ENCODE data around the gene UNK.
"Not testable (repeated sequence)": the region's sequence is repeated elsewhere in the genome, so short reads cannot be mapped to it uniquely, and the experiment has no call there.

Gene UNK

DNA sequence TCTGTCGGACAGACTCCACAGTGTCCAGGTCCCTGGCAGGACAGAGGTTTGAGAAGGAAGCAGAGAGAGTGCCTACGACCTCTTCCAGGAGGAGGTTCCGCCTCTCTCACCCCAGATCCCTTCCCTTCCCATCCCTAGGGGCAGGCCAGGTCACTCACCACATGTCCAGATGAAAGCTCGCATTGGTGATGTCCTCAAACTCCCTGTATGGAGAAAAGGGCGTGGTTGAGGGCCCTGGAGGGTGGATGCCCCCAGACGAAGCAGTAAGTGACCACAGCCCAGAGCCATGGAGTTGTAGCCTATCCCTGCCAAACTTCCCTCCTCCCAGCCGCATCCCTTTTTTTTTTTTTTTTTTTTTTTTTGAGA lies 56.2 kb downstream of the UNK start:
- no peak for DNase-seq

GRCh38 chr17:75842411-75842810 lies 57.8 kb downstream of the UNK start:
- no peak for DNase-seq

GRCh38 chr17:75842963-75843576 lies 58.5 kb downstream of the UNK start:
- no peak for DNase-seq

DNA sequence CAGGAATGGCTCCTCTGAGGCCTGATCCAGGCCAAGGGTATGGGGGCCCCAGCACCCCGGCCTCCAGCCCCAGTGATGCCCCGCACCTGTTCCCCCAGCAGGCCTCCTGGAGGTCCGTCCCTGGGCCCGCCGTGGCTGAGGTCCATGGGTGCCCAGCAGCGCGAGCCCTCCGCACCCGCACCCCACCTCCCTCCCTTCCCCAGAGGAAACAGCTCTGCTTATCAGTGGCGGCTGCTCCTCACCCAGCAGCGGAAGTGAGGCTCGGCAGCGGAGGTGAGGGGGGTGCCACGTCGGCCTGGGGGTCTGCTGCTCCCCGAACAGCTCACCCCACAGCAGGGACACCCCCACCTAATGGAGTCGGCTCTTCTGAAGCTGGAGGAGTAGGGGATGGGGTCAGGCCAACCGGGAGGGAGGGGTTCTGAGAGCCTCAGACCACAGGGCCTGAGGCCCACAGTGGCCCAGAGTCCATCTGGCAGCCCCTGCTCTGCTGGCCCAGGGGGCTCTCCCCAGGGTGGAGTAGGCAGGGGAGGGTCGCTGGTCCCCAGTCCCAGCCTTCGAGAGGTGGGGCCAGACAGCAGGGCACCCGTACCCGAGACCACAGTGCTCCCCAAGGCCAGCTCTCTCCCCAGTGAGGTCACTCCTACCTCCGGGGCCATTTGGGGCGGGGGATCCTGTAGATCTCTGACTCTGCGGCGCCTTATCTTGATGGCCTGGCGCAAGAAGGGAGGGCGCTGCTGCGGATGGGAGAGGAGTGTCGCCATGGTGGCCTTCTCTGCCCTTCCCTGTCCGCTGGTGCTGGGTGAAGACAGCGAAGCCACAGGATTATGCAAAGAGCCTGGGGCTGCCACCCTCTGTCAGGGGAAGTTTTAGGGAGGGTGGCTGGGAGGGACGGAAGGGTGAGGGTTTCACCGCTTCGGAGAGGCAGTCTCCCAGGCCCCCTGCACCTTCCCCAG lies 59.2 kb downstream of the UNK start, which contains the start of gene UNC13D:
TSS of gene UNC13D (minus strand) at position 828 of the 953 bp plus-strand sequence. CDS start at position 761, 67 bp downstream.
- no peak for DNase-seq

DNA sequence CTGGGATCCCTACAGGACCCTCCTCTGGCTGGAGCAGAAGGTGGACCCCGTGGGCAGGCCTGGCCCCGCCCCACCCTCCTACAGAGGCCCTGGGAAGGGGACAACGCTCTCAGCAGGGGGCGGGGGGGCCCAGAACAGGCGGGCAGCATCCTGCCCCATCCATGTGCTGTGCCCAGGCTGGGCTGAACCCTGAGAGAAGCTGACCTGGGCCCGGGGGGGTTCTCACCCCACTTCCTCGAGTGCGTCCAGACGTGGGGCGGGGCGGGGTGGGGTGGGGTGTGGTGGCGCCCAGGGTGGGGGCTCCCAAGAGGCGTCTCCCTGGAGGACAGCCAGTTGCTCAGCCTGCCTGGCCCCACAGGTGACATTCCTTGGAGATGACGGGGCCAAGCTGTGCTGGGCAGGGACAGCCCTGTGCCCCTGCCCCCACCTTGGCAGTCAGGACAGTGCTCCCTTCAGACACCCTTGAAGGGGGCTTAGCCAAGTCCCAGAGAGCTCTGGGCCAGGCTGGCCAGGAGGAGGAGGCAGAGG lies 60.0 kb downstream of the UNK start:
- DNase-seq = no peak

- DNase-seq = peak; percentile 44
Observed at GRCh38 chr17:75845058-75845711, 60.6 kb downstream of the UNK start.

GRCh38 chr17:75845933-75846691 lies 61.5 kb downstream of the UNK start:
- no peak for DNase-seq

DNA sequence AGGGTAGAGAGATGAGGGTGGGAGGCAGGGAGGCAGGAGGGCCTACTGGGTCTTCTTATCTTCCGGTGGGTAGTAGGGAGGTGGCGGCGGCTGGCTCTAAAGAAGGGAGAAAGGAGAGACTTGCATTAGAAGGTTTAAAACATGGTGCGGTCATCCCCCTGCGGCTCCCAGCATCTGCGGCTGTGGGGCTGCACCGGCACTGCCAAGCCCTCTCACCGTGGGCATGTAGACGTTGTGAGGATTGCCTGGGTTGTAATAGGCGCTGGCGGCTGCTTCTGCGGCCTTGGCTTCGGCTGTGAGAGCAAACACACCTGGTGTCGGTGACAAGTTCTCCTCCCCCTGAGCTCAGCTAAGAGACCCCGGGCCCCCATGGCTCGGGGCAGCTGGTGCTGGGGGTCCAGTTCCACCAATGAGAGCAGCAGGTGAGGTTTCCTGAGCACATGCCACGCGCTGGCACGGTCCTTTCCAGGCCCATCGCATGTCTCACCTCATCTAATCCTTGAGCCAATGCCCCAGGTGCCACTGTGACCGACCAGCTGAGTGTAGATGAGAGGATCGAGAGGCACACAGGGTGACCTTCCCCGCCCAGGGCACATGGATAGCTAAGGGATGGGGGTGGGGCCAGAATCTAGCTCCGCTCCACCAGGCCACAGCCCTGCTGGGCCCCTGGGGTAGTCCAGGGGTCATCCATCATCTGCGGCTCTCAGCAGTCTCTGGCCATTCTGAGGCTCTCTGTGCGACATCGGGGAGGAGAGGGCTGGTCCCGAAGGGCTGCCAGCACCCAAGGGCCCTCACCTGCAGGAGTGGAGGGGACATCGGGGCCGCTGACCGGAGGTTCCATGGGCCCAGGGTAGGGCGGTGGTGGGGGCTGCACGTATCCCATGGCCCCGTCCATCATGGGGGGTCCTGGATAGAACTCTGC lies 62.3 kb downstream of the UNK start:
- DNase-seq = no peak

DNA sequence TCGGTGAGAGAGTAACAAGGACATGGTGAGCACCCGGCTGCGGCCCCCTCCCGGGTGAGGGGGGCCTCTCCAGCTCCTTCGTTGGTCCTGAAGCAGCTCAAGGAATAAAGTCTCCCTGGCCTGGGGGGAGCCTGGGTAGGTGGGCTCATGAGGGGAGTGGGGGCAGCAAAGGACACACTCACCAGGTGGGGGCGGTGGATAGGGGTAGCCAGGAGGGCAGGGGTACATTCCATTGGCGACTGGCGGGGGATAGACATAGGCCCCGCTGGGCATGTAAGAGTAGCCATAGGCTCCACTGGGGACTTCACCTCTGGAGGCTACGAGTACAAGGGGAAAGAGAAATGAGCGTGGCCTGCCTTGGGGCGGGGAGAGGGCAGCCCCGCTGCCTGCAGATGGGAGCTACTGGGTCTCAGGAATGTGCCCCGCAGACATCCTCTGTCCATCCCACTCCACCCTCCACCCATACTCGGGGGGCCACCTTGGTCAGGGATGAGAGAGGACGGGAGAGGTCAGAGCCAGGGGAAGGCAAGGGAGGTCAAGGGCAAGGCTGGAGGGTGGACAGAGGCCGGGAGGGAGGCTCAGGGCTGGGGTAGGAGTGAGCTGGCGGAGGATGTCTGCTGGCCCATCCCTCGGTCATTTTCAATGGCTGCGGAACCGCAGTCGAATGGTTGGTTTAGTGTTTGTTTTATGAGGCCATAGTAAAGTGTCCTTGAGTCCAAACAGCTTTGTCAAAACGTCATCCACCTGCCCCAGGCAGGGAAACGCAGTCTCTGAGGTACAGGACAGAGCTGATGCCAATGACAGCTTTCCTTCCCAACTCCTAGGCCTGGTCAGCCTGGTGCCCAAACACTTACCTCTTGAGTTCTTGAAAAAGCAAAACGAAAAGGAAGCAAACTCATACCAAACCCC lies 63.3 kb downstream of the UNK start:
- no peak for DNase-seq

DNA sequence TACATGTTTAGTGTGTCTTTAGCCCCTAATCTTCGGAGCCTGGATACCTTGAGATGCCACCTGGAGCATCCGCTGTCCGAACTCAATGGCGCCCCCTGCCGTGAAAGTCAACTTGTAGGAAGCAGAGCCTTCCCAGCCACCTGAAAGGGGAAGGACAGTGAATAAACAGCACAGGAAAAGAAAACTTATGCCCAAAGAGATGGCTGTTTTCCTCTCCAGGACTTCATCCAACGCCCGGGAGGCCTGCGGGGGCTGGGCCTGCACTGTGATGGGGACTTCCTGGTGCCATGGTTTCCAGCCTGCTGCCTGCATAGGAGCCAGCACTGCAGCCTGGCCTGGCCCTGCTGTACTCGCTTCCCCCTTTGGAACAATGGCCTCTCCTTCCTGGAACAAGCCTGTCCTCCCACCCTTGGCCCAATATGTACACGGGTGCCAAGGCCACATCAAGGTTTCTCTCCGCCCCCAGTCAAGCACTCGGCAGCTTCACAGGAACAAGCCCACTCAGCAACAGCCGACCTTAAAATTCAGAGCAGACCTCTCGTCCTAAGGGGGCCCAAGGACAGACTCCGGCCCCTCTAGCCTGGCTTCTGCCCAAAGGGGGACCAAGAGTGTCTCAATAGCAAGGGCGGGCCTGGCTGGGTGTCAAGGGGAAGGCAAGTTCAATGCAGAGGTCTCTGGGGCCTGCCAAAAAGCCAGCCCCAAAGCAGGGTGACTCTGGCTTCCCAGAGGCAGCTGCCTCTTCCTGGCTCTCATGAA lies 64.1 kb downstream of the UNK start:
- DNase-seq = peak; percentile 47

DNA sequence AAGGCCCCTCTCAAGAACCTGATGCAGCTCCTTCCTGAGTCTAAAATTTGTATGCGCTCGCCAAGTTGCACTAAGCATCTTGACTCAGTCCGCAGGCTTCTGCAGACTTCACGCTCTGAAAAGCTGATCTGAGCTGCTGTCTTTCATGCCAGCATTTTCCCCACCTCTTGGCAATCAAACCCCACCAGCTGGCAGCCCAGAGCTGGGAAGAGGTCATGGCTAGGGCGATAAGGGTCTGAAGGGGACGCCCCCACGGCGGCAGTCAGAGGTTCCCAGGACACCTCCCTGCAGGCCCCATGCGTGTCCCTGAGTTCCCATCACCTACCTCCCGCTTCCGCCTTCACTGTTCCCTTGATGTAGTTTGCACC lies 64.7 kb downstream of the UNK start:
- no peak for DNase-seq

GRCh38 chr17:75849724-75850123 lies 65.1 kb downstream of the UNK start:
- DNase-seq = no peak

GRCh38 chr17:75850928-75851692 lies 66.5 kb downstream of the UNK start:
- no peak for DNase-seq

DNA sequence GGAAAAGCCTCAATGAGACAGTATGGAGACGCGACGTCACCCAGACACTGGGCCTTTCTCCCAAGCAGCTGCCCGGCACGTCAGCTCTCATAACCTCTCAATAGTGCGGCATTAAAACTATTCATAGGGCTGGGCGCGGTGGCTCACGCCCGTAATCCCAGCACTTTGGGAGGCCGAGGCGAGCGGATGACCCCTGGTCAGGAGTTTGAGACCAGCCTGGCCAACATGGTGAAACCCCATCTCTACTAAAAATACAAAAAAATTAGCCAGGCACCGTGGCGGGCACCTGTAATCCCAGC lies 67.0 kb downstream of the UNK start:
- not testable (repeated sequence) for DNase-seq

DNA sequence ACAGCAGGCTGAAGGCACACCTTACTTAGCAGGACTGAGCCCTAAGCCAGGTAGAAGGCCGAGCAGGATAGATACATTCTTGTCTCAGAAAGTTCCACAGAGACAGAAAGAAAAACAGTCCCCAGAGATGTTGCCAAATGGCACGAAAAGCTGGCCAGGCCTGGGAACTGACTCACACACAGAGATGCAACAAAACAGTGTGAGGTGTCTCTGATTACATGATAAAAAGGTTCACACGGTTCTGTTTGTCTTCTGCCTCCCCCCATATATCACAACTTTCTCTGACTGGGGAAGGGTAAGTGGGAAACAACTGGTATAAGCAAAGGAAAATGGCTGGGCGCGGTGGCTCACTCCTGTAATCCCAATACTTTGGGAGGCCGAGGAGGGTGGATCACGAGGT lies 68.8 kb downstream of the UNK start:
- DNase-seq = no peak

GRCh38 chr17:75854101-75854748 lies 69.6 kb downstream of the UNK start:
- no peak for DNase-seq

GRCh38 chr17:75854881-75855309 lies 70.3 kb downstream of the UNK start:
- no peak for DNase-seq

DNA sequence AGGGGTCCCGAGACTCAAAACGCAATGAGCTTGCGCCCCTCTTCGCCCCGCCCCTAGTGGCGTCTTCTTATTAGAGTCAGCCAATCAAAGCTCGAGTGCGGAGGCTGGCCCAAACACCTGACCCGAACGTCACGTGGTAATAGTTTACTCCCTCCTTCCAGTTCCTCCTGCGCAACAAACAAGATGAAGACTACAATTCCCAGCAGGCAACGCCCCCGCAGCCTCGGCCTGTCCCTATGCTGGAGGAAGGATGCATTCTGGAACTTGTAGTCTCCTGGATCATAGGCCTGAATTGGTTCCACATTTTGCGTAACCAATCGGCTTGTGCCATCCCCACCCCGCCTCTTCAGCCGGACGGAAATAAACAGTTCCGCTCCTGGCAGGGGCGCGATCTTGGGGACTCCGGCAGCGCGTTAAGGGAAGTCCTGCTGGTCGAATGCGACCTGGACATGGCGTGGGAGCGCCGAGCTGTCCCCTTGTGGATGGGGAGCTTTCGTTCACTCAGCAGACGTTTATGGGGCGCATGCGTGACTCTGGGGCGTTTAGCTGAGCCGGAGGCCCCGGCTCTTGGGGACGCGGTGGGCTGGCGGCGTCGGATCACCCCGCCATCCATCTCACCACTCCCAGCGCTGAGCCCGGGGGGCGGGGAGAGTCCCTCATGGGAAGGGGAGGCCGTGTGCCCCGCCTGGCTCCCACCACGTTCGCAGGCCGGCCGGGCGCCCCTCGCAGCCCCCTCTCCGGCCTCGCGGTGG lies 70.9 kb downstream of the UNK start, which contains the start of gene WBP2:
TSS of gene WBP2 (minus strand) at position 26 of the 752 bp plus-strand sequence. CDS start 38 bp downstream, outside the sequence.
- peak; percentile 100 for DNase-seq
